Measurements from ENCODE around the gene HEY2.

GRCh38 chr6:125707615-125708243, 41.7 kb upstream of the HEY2 start:
- TF ChIP-seq EZH2 (IDR thresholded peaks at IDR 0.05) (no peak), POLR2AphosphoS5 (IDR thresholded peaks at IDR 0.05; ENCODE audit: borderline replicate concordance, low read depth, low read length) (no peak), FOXP2 (optimal IDR thresholded peaks at IDR 0.05; ENCODE audit: control extremely low read depth, extremely low read length, insufficient read depth) (no peak)
